ENCODE measurements around the gene TTC28.

TTC28 gene

DNA sequence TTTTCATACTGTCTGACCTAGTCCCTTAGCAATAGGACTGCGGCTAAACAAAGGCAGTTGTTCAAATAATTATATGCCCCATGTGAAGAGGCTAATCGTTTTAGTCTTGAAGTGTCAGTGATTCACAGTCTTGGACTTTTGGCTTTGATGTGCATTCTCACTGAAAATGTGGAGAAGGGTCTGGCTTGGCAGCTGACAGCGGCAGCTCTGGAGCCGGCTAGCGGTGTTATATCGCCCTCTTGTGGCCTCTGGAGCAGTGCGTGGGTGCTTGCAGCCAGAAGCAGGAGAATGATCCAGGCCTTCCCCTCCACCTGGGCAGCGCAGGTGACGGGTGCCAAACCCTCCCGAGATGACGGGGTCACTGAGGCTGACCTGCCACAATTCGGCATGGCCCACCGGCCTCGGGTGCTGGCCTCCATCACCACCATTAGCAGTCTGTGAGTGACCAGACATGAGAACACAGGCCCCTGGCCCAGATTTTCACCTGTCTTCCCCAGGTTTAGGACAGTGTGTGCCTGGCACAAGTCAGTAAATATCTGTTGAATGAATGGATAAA lies 670.3 kb downstream of the TTC28 start:
- TF ChIP-seq, protein P1, sequence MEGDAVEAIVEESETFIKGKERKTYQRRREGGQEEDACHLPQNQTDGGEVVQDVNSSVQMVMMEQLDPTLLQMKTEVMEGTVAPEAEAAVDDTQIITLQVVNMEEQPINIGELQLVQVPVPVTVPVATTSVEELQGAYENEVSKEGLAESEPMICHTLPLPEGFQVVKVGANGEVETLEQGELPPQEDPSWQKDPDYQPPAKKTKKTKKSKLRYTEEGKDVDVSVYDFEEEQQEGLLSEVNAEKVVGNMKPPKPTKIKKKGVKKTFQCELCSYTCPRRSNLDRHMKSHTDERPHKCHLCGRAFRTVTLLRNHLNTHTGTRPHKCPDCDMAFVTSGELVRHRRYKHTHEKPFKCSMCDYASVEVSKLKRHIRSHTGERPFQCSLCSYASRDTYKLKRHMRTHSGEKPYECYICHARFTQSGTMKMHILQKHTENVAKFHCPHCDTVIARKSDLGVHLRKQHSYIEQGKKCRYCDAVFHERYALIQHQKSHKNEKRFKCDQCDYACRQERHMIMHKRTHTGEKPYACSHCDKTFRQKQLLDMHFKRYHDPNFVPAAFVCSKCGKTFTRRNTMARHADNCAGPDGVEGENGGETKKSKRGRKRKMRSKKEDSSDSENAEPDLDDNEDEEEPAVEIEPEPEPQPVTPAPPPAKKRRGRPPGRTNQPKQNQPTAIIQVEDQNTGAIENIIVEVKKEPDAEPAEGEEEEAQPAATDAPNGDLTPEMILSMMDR (IDR thresholded peaks at IDR 0.05; ENCODE audit: borderline replicate concordance, insufficient read depth, low read depth, low read length), result peak; percentile 96
- H3K4me3 ChIP-seq (ENCODE audit: low read depth, low read length), result no peak overlapping the region

DNA sequence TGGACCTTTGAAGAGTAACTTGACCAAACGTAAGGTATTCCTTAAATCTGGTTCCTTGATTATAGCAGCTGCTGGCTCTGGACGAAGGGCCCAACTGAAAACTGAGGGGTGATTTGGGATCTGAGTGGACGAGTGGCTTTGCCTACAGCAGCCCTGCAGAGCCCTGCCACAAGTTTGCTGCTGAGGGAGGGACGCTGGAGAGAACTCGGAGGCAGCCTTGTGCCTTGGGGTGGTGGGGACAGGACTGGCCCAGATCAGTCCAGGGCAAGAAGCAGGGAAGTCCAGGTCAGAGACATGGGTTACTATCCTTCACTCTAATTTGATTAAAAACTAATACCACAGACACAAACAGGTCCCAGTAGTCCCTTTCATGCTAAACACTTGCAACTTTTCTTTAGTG lies 671.0 kb downstream of the TTC28 start:
- TF ChIP-seq, protein P1 (IDR thresholded peaks at IDR 0.05; ENCODE audit: borderline replicate concordance, insufficient read depth, low read depth, low read length), result no peak
- no peak overlapping the region for H3K4me3 ChIP-seq (ENCODE audit: low read depth, low read length)

DNA sequence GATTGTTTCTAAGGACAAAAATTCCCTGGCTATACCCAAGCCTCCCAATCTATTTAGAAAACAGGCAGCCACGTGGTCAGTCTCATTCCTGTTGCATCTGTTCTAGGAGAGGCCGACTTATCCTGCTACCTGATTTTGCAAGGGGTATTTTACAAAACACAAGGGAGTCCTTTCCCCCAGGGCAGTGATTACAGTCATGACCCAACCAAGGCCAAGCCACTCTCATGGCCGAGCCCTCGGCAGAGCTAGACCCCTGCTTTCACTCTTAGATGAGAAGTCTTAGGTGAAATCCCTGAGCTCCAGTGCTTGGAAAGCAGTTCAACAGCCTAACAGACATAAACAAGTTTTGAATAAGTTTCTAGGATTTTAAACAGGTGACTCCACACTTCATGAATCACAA lies 671.6 kb downstream of the TTC28 start:
- TF ChIP-seq, protein P1 (IDR thresholded peaks at IDR 0.05; ENCODE audit: borderline replicate concordance, insufficient read depth, low read depth, low read length), result no peak
- no peak overlapping the region for H3K4me3 ChIP-seq (ENCODE audit: low read depth, low read length)

DNA sequence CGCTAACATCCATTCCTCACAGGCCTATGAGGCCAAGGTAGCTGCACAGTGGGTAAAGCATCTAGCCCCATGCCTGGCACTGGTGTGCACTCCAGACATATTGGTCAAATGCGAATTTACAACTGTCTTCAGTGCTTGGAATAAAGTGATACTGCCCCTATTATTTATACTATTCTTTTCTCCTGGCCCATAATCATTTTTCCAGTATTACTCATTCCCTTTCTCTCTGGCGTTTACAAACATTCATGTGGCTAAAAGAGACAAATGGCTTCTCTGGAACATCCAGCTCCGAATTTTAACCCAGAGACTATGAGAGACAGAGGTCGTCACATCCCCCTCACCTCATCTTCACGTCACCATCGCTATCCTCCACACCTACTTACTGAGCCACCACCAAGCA lies 673.4 kb downstream of the TTC28 start:
- TF ChIP-seq, protein P1 (IDR thresholded peaks at IDR 0.05; ENCODE audit: borderline replicate concordance, insufficient read depth, low read depth, low read length), result no peak

DNA sequence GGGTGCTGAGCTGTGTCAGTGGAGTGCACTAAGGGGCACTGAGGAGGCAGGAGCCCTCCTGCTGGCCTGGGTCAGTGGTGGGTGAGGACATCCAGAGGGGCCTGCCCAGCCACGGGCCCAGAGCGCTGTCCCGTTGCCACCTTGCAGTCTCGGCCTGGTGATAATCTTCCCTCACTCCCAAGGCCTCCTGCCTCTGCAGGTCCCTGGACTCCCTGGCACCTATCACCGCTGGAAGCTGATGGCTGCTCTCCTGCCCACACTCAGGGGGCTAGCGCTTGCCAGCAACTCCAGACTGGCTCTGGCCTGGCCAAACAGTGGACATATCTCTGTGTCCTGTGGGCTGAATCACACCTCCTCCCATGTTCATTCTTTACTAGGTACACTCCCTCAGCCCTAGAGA lies 674.1 kb downstream of the TTC28 start:
- TF ChIP-seq, protein P1 (IDR thresholded peaks at IDR 0.05; ENCODE audit: borderline replicate concordance, insufficient read depth, low read depth, low read length), result no peak
- H3K4me3 ChIP-seq (ENCODE audit: low read depth, low read length), result no peak overlapping the region

More for the DNA sequence above, 673.4 kb downstream of the TTC28 start:
- H3K4me3 ChIP-seq (ENCODE audit: low read depth, low read length), result no peak overlapping the region

DNA sequence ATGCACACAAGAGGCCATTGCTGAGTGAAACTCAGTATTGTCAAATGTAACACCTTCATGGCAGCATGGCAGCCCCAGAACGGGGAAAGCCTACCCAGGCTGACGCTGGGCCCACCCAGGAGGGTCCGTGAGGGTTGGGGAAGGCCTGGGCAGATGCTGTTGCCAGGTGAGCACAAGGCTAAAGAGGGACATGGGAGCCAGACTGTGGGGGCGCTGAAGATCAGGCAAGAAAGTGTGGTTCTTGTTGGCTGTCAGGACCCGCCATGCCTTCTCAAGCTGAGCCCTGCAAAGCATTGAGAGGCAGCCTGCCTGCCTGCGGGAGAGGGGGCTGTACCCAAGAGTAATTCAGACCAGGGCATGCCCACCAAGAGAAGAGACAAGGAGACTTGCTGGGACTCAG lies 675.6 kb downstream of the TTC28 start:
- no peak overlapping the region for H3K4me3 ChIP-seq (ENCODE audit: low read depth, low read length)
- TF ChIP-seq, protein P1 (IDR thresholded peaks at IDR 0.05; ENCODE audit: borderline replicate concordance, insufficient read depth, low read depth, low read length), result no peak

DNA sequence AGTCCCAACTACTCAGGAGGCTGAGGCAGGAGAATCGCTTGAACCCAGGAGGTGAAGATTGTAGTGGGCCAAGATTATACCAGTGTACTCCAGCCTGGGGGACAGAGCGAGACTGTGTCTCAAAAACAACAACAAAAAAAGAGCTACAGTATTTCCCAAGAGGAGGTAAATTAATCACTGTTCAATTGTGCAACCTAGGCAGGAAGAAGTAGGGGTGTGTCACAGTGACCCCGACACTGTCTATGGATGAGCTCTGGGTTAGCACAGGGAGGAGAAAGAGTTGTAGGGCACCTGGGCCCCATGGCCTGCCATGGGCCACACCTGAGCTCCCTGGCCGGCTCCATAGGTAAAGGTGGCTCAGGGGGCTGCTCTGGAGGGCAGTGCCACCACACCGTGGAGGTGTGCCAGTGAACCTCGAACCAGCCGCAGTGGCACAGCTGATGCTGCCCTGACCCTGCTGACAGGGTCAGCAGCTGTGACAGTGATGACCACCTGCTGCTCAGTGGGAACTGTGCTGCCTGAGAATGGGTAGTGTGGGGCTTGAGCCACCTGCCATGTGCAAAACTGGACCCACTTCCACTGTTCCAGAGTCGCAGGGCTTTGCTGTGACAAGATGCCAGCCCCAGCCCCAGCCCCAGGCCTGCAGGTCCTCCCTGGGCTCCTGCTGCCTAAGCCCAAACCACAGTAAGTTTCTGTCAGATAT lies 676.6 kb downstream of the TTC28 start:
- TF ChIP-seq, protein P1 (IDR thresholded peaks at IDR 0.05; ENCODE audit: borderline replicate concordance, insufficient read depth, low read depth, low read length), result no peak

More for the DNA sequence above, 676.6 kb downstream of the TTC28 start:
- no peak overlapping the region for H3K4me3 ChIP-seq (ENCODE audit: low read depth, low read length)

Measured in GM12875 (cell line).